GM13976 (cell line): ENCODE data around the gene SERTAD1.

Experiments
- DNase-seq: peaks from one replicate; pipeline ENCODE4 v3.0.0; 2012; ENCODE audit warnings: low spot score
- CTCF ChIP-seq: IDR thresholded peaks from 2 replicates; pipeline ENCODE4 v1.5.1; 2012; ENCODE audit warnings: borderline replicate concordance, mild to moderate bottlenecking; ENCODE audit not compliant: insufficient read depth; ENCODE audit errors: extremely low read depth, missing control alignments, control extremely low read depth
- in situ Hi-C: fragments of 300-500 bp; cut with MboI; formaldehyde crosslinking; loops from one replicate; pipeline ENCODE4 v1.12.0; 2022; ENCODE audit warnings: low sequenced_read_pairs, mixed read lengths, inconsistent platforms; ENCODE audit not compliant: unreplicated experiment

Gene SERTAD1

GRCh38 chr19:40374084-40374483 is 51.7 kb downstream of the SERTAD1 start:
- in situ Hi-C loops = no loop called here
- no peak for DNase-seq
- no peak for TF ChIP-seq CTCF

GRCh38 chr19:40371802-40372122 is 54.0 kb downstream of the SERTAD1 start:
- in situ Hi-C loops = no loop called here
- no peak for DNase-seq
- no peak for TF ChIP-seq CTCF
